ENCODE measurements around the gene BCKDHA.

DNA sequence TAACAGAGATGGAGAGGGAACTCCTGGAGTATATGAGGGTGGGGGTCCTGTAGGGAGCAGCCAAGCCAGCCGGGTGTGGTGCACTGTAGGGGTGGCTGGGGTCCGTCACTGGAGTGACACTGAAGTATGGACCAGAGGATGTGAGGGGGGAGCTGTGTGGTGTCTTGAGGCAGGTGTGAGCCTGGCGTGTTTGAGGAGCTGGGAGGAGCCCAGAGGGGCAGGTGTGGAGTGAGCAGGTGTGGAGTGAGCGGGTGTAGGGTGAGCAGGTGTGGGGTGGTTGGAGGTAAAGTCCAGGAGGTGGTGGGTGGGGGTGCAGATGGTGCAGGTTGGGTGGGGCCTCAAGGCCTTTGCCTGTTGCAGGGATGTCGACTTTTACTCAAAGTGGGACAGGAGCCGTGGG is 23.7 kb downstream of the BCKDHA start:
- TF ChIP-seq, protein P1, sequence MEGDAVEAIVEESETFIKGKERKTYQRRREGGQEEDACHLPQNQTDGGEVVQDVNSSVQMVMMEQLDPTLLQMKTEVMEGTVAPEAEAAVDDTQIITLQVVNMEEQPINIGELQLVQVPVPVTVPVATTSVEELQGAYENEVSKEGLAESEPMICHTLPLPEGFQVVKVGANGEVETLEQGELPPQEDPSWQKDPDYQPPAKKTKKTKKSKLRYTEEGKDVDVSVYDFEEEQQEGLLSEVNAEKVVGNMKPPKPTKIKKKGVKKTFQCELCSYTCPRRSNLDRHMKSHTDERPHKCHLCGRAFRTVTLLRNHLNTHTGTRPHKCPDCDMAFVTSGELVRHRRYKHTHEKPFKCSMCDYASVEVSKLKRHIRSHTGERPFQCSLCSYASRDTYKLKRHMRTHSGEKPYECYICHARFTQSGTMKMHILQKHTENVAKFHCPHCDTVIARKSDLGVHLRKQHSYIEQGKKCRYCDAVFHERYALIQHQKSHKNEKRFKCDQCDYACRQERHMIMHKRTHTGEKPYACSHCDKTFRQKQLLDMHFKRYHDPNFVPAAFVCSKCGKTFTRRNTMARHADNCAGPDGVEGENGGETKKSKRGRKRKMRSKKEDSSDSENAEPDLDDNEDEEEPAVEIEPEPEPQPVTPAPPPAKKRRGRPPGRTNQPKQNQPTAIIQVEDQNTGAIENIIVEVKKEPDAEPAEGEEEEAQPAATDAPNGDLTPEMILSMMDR (IDR thresholded peaks at IDR 0.05 in 8 of 11, conservative IDR thresholded peaks at IDR 0.05 in 3 of 11) = no peak
- TF ChIP-seq POLR2A (IDR thresholded peaks at IDR 0.05) = no peak
- TF ChIP-seq POLR2AphosphoS5 (IDR thresholded peaks at IDR 0.05) = no peak

Measured in spleen (tissue), 7 donors.